ENCODE measurements around the gene SCD.

DNA sequence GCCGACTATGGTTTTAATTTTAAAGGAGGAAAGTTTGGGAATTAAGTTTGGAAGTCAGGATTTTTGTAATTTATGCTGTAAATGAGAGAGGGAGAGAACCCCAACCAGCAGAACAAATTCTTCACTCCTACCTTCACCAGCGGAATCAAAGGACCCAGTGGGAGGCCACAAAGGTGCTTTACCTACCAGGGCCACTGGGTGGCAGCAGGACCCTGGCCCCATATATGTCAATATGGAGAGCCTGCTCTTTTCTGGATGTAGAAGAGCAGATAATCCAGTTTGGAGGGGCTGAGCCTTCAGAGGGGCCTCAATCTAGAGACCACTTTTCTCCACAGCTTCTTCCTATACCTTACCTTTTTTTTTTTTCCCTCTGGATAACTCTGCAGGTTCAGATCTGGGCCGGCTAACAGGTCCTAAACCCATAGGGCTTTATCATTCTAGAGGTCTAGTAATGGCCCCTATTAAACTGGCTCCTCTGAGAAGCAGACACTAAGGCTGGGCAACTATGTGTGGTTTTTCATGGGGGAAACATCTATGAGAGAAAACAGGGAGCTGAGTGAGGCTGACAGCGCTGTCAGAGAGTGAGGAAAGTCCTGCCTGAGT is 8.5 kb upstream of the SCD start:
- TF ChIP-seq EZH2 (IDR thresholded peaks at IDR 0.05; ENCODE audit: borderline replicate concordance, low read length): no peak
- TF ChIP-seq, protein P1, sequence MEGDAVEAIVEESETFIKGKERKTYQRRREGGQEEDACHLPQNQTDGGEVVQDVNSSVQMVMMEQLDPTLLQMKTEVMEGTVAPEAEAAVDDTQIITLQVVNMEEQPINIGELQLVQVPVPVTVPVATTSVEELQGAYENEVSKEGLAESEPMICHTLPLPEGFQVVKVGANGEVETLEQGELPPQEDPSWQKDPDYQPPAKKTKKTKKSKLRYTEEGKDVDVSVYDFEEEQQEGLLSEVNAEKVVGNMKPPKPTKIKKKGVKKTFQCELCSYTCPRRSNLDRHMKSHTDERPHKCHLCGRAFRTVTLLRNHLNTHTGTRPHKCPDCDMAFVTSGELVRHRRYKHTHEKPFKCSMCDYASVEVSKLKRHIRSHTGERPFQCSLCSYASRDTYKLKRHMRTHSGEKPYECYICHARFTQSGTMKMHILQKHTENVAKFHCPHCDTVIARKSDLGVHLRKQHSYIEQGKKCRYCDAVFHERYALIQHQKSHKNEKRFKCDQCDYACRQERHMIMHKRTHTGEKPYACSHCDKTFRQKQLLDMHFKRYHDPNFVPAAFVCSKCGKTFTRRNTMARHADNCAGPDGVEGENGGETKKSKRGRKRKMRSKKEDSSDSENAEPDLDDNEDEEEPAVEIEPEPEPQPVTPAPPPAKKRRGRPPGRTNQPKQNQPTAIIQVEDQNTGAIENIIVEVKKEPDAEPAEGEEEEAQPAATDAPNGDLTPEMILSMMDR (conservative IDR thresholded peaks at IDR 0.05 in 1 of 2, IDR thresholded peaks at IDR 0.05 in 1 of 2; ENCODE audit: extremely low read depth in 1 of 2, insufficient read depth in 1 of 2, low read depth in 1 of 2, low read length in 2 of 2): peak; percentile 89 to 95
